Activated naive CD4-positive, alpha-beta T cell treated with Interleukin-2 at 50 U/mL for 16 hours (primary cell): ENCODE data around the gene RAI2.

Experiments
- DNase-seq: peaks from one replicate; pipeline ENCODE4 v3.0.0-alpha.2; 2020

RAI2 gene

GRCh38 chrX:17774053-17774452 lies 87.0 kb downstream of the RAI2 start:
- no peak for DNase-seq

- no peak for DNase-seq
Measured at GRCh38 chrX:17773221-17773876, 87.7 kb downstream of the RAI2 start.

GRCh38 chrX:17769701-17770269 lies 91.3 kb downstream of the RAI2 start:
- DNase-seq: peak; percentile 6

GRCh38 chrX:17768997-17769396 lies 92.1 kb downstream of the RAI2 start:
- DNase-seq: no peak

GRCh38 chrX:17767734-17768133 lies 93.4 kb downstream of the RAI2 start:
- no peak for DNase-seq

- DNase-seq: no peak
Measured at GRCh38 chrX:17759990-17760389, 101.1 kb downstream of the RAI2 start.

GRCh38 chrX:17758382-17758781 lies 102.7 kb downstream of the RAI2 start:
- DNase-seq: no peak

- DNase-seq: no peak
Measured at GRCh38 chrX:17750436-17750835, 110.7 kb downstream of the RAI2 start.
